Measurements from ENCODE around the gene FMO2. TPM values are rescaled to one million over a fixed set of nuclear protein-coding genes. Genes with fewer than 3 reads are reported as not detected.

FMO2 gene
- total RNA-seq, 2 donors from 2014 or later, result not detected

- no peaks in the 10 kb centered on the region for H3K36me3 Mint-ChIP-seq (ENCODE audit: low read depth)
- 88 to 89% methylated on average over 2 to 4 of the region's 4 CpGs for WGBS, 2 experiments (ENCODE audit: insufficient coverage in 1 of 2, insufficient read length in 1 of 2)
- H3K9me3 ChIP-seq (ENCODE audit: control insufficient read depth, low read length), result no peaks in the 10 kb centered on the region
- H3K27ac ChIP-seq (ENCODE audit: low read depth, low read length), result no peak overlapping the region
- H3K9ac ChIP-seq (ENCODE audit: extremely low read depth, low read length, poor library complexity, severe bottlenecking), result no peak overlapping the region
- no peak overlapping the region for H3K27ac Mint-ChIP-seq
- H3K36me3 ChIP-seq (ENCODE audit: control insufficient read depth, insufficient read depth, low read length), result no peaks in the 10 kb centered on the region
- no peaks in the 10 kb centered on the region for H3K4me1 ChIP-seq (ENCODE audit: control insufficient read depth, insufficient read depth, low read length)
- H3K4me3 Mint-ChIP-seq, result no peak overlapping the region
- H3K9me3 Mint-ChIP-seq, result peaks cover 6% of the 10 kb centered on the region
- DNase-seq, result no peak
- H3K27me3 Mint-ChIP-seq (ENCODE audit: insufficient read depth), result peaks cover 15% of the 10 kb centered on the region
- H3K4me3 ChIP-seq (ENCODE audit: low read length), result no peak overlapping the region
- TF ChIP-seq CTCF (conservative IDR thresholded peaks at IDR 0.05), result no peak
- H3K4me1 Mint-ChIP-seq, result no peaks in the 10 kb centered on the region
- H3K27me3 ChIP-seq (ENCODE audit: control insufficient read depth, insufficient read depth, low read length, poor library complexity, severe bottlenecking), result no peaks in the 10 kb centered on the region
Measured at GRCh38 chr1:171243878-171244277, 58.8 kb downstream of the FMO2 start.

- Mint-ChIP-seq H3K27me3 (ENCODE audit: insufficient read depth) (peaks cover 29% of the 10 kb centered on the region), H3K9me3 (no peaks in the 10 kb centered on the region), H3K4me1 (peaks cover 3% of the 10 kb centered on the region), H3K4me3 (no peak overlapping the region), H3K27ac (no peak overlapping the region), H3K36me3 (ENCODE audit: low read depth) (no peaks in the 10 kb centered on the region)
- no peaks in the 10 kb centered on the region for H3K4me1 ChIP-seq (ENCODE audit: control insufficient read depth, insufficient read depth, low read length)
- TF ChIP-seq CTCF (conservative IDR thresholded peaks at IDR 0.05), result peak; percentile 87
- H3K36me3 ChIP-seq (ENCODE audit: control insufficient read depth, insufficient read depth, low read length), result no peaks in the 10 kb centered on the region
- H3K9ac ChIP-seq (ENCODE audit: extremely low read depth, low read length, poor library complexity, severe bottlenecking), result no peak overlapping the region
- H3K27me3 ChIP-seq (ENCODE audit: control insufficient read depth, insufficient read depth, low read length, poor library complexity, severe bottlenecking), result no peaks in the 10 kb centered on the region
- no peaks in the 10 kb centered on the region for H3K9me3 ChIP-seq (ENCODE audit: control insufficient read depth, low read length)
- no peak overlapping the region for H3K27ac ChIP-seq (ENCODE audit: low read depth, low read length)
- WGBS, 2 experiments (ENCODE audit: insufficient coverage in 1 of 2, insufficient read length in 1 of 2), result 26 to 40% methylated on average over 4 to 6 of the region's 6 CpGs
- H3K4me3 ChIP-seq (ENCODE audit: low read length), result no peak overlapping the region
- peak; percentile 68 for DNase-seq
Measured at GRCh38 chr1:171245458-171246064, 60.5 kb downstream of the FMO2 start.

- Histone ChIP-seq H3K27me3 (ENCODE audit: control insufficient read depth, insufficient read depth, low read length, poor library complexity, severe bottlenecking) (no peaks in the 10 kb centered on the region), H3K9ac (ENCODE audit: extremely low read depth, low read length, poor library complexity, severe bottlenecking) (no peak overlapping the region), H3K4me3 (ENCODE audit: low read length) (no peak overlapping the region), H3K36me3 (ENCODE audit: control insufficient read depth, insufficient read depth, low read length) (no peaks in the 10 kb centered on the region), H3K27ac (ENCODE audit: low read depth, low read length) (no peak overlapping the region), H3K9me3 (ENCODE audit: control insufficient read depth, low read length) (no peaks in the 10 kb centered on the region), H3K4me1 (ENCODE audit: control insufficient read depth, insufficient read depth, low read length) (peaks cover 5% of the 10 kb centered on the region)
- Mint-ChIP-seq H3K4me1 (peaks cover 11% of the 10 kb centered on the region), H3K27me3 (ENCODE audit: insufficient read depth) (peaks cover 31% of the 10 kb centered on the region), H3K9me3 (no peaks in the 10 kb centered on the region), H3K36me3 (ENCODE audit: low read depth) (no peaks in the 10 kb centered on the region), H3K27ac (no peak overlapping the region), H3K4me3 (no peak overlapping the region)
- TF ChIP-seq CTCF (conservative IDR thresholded peaks at IDR 0.05), result no peak
- WGBS, 2 experiments (ENCODE audit: insufficient coverage in 1 of 2, insufficient read length in 1 of 2), result 89 to 96% methylated on average over 4 of the region's 4 CpGs
- no peak for DNase-seq
Measured at GRCh38 chr1:171247501-171247900, 62.4 kb downstream of the FMO2 start.

Data from endodermal cell (in vitro differentiated cells).